Stomach (tissue), 9 donors: ENCODE measurements around the gene SDK2. TPM values are rescaled to one million over a fixed set of nuclear protein-coding genes. Genes with fewer than 3 reads are reported as not detected.

Experiments
- DNase-seq, 2 donors: peaks; one replicate each; pipeline versions ENCODE4 v3.0.0 to v3.0.0-alpha.2; 2013 to 2019
- H3K27ac ChIP-seq, 5 donors: fragments of 200-600 bp in 4 of 5; sonication (generic) in 4 of 5; one replicate each; pipeline ENCODE4 v1.5.1; 2013 to 2019; ENCODE audit warnings: mild to moderate bottlenecking in 1 of 5, moderate library complexity in 1 of 5
- H3K27me3 ChIP-seq, 3 donors: fragments of 200-600 bp; sonication (generic); one replicate each; pipeline ENCODE4 v1.5.1; 2017 to 2019; ENCODE audit warnings: mixed run types in 1 of 3
- H3K36me3 ChIP-seq, 4 donors: fragments of 200-600 bp; sonication (generic); 1 replicate in 3 of 4; 2 replicates in 1 of 4; pipeline ENCODE4 v1.5.1; 2016 to 2019
- H3K4me1 ChIP-seq, 4 donors: fragments of 200-600 bp; sonication (generic); one replicate each; pipeline ENCODE4 v1.5.1; 2016 to 2019
- H3K4me3 ChIP-seq, 4 donors: fragments of 200-600 bp; sonication (generic) in 3 of 4; one replicate each; pipeline ENCODE4 v1.5.1; 2016 to 2019; ENCODE audit warnings: mild to moderate bottlenecking in 1 of 4
- H3K9me3 ChIP-seq, 4 donors: fragments of 200-600 bp; sonication (generic); one replicate each; pipeline ENCODE4 v1.5.1; 2016 to 2019
- EP300 ChIP-seq: sonication (generic); formaldehyde crosslinking; IDR thresholded peaks from one replicate; pipeline ENCODE4 v1.6.1; 2017; ENCODE audit warnings: antibody characterized with exemption
- POLR2A ChIP-seq, 4 donors: fragments of 450-650 bp; IDR thresholded peaks; one replicate each; pipeline ENCODE4 v1.6.1; 2016; ENCODE audit warnings: antibody characterized with exemption in 4 of 4, control low read depth in 2 of 4, mild to moderate bottlenecking in 1 of 4, moderate library complexity in 1 of 4
- POLR2AphosphoS5 ChIP-seq, 3 donors: sonication (generic); formaldehyde crosslinking; IDR thresholded peaks; one replicate each; pipeline ENCODE4 v1.6.1; 2016; ENCODE audit warnings: antibody characterized with exemption in 3 of 3
- WGBS, 5 donors: extraction: QIAGEN DNeasy Blood & Tissue Kit in 3 of 5; methylation state at CpG; one replicate each; pipeline versions ENCODE4 v1.1.5 to v1.1.7; 2013 to 2018; 5-methylcytosine and 5-hydroxymethylcytosine counted together
- intact Hi-C: fragments of 100-400 bp; cut with DNase I; formaldehyde crosslinking; loops from one replicate; pipeline ENCODE4 v1.15.1; 2023; ENCODE audit warnings: low total_unique reads
- polyA plus RNA-seq, 3 donors: library from polyadenylated mRNA; stranded (reverse); fragments of 200-250 nt; gene quantifications; one replicate each; pipeline ENCODE4 v1.2.3, GENCODE V29; 2013
- total RNA-seq, 5 donors: library from RNA; depleted of rRNA; stranded (reverse); fragments of >200 nt; gene quantifications; one replicate each; pipeline versions ENCODE4 v1.1.0 to v1.2.3, GENCODE V29; 2014 to 2016
- TF ChIP-seq, protein P1 (sequence below), 7 experiments: fragments of 450-650 bp in 4 of 7; fragments of 200-600 bp in 3 of 7; sonication (generic) in 3 of 7; IDR thresholded peaks; one replicate each; pipeline ENCODE4 v1.5.1; 2016 to 2019; ENCODE audit warnings: antibody characterized with exemption in 7 of 7, control low read depth in 2 of 7, mild to moderate bottlenecking in 1 of 7
- donor health status: healthy with polysubstance abuse.
- donor health status: Bipolar disorder and iron deficiency.
- donor health status: healthy.

The SDK2 gene
- total and polyA plus RNA-seq, 8 donors = under 0.01 to 9.6 (median 0.44) TPM; not detected in 1

DNA sequence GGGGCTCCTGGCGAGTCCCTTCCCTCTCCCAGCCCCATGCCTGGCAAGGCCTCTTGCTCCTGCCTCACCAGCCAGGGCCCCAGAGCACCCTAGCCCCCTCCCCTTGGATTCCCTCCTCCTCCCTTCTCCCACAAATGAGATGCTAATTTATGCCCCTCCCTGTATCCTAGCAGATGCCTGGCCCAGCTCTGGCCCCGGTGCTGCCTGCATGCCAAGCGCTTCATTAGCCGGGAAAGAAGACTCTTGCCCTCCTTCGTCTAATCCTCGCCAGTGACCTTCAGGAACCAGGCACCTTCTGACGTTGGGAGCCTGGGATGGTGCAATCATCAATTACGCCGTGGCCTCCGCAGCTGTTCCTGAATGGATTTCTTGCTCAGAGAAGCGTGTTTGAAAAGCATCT is 127.8 kb downstream of the SDK2 start:
- Histone ChIP-seq H3K36me3 (no peaks in the 10 kb centered on the region), H3K4me1 (no peaks in the 10 kb centered on the region), H3K4me3 (no peak overlapping the region), H3K27me3 (no peaks in the 10 kb centered on the region), H3K9me3 (no peaks in the 10 kb centered on the region), H3K27ac (no peak overlapping the region)
- WGBS, 5 donors = 79 to 89% (median 86%) methylated on average over 11 of the region's 11 CpGs
- peak in 1 of 2 donors; percentile 27 for DNase-seq
- intact Hi-C loops = no loop called here
- TF ChIP-seq POLR2AphosphoS5 (IDR thresholded peaks at IDR 0.05) = no peak
- TF ChIP-seq, protein P1, sequence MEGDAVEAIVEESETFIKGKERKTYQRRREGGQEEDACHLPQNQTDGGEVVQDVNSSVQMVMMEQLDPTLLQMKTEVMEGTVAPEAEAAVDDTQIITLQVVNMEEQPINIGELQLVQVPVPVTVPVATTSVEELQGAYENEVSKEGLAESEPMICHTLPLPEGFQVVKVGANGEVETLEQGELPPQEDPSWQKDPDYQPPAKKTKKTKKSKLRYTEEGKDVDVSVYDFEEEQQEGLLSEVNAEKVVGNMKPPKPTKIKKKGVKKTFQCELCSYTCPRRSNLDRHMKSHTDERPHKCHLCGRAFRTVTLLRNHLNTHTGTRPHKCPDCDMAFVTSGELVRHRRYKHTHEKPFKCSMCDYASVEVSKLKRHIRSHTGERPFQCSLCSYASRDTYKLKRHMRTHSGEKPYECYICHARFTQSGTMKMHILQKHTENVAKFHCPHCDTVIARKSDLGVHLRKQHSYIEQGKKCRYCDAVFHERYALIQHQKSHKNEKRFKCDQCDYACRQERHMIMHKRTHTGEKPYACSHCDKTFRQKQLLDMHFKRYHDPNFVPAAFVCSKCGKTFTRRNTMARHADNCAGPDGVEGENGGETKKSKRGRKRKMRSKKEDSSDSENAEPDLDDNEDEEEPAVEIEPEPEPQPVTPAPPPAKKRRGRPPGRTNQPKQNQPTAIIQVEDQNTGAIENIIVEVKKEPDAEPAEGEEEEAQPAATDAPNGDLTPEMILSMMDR (IDR thresholded peaks at IDR 0.05) = no peak
- TF ChIP-seq POLR2A (IDR thresholded peaks at IDR 0.05) = no peak
- TF ChIP-seq EP300 = no peak

DNA sequence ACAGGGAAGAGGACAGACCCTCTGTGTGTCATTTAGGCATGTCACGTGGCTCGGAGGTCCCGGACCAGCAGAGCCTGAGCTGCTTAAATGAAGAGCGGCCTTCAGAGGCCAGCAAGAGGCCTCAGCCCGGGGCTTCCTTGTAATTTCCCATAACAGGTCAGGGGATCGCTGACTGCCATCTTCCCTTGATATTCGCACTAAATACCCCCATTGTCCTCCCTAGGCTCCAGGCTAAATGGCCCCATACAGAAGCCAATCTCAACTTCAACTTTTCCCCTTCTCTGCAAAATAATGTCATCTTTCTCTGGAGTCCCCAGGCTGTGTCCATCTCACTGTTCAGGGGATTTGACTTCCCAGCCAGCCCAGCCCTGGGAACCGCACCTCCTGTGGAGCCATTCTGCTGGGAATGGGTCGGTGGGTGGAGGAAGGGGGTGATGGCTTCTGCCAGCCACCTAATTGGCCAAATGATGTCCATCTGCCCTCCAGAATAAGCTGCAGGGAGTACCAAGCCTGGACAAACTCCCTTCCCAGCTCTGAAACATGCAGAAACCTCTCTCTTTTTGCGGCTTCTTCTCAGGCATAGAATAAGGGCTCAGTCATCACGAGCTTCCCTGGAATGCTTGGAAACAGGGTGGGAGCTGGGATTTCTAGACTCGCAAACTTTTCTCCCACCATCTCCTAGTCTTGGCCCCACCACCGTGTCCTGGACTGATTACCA is 129.9 kb downstream of the SDK2 start:
- H3K9me3 ChIP-seq = no peaks in the 10 kb centered on the region
- TF ChIP-seq POLR2AphosphoS5 (IDR thresholded peaks at IDR 0.05) (no peak), EP300 (no peak), POLR2A (IDR thresholded peaks at IDR 0.05) (no peak)
- TF ChIP-seq, protein P1 (IDR thresholded peaks at IDR 0.05) = no peak
- no peak overlapping the region for H3K4me3 ChIP-seq
- H3K27ac ChIP-seq = no peak overlapping the region
- 83 to 88% (median 86%) methylated on average over 13 of the region's 13 CpGs for WGBS, 5 donors
- H3K36me3 ChIP-seq = no peaks in the 10 kb centered on the region
- H3K27me3 ChIP-seq = peaks cover 0 to 7% (median 0%) of the 10 kb centered on the region in 3 donors
- DNase-seq = no peak
- no peaks in the 10 kb centered on the region for H3K4me1 ChIP-seq
- intact Hi-C loops = no loop called here

DNA sequence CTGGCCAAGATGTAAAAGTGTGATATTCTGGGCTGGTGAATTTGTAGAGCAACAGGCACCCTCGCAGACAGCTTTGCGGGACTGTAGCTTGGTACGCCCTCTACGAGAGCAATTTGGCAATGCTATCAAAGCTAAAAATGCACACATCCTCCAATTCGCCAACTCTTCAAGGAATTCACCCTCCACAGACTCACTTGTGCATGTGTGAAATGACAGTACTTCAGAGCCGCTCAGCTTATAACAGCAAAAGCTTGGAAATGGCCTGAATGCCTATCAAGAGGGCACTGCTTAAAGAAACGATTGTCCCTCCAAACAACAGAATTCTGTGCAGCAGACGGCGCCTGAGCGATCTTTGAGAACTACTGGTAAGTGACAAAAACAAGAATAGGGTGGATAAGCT is 130.8 kb downstream of the SDK2 start:
- TF ChIP-seq POLR2A (IDR thresholded peaks at IDR 0.05) (no peak), EP300 (no peak), POLR2AphosphoS5 (IDR thresholded peaks at IDR 0.05) (no peak)
- TF ChIP-seq, protein P1 (IDR thresholded peaks at IDR 0.05) = no peak
- 69 to 84% (median 84%) methylated on average over 10 of the region's 10 CpGs for WGBS, 5 donors
- Histone ChIP-seq H3K4me3 (no peak overlapping the region), H3K36me3 (no peaks in the 10 kb centered on the region), H3K9me3 (no peaks in the 10 kb centered on the region), H3K27ac (no peak overlapping the region), H3K4me1 (no peaks in the 10 kb centered on the region), H3K27me3 (peaks cover 0 to 9% (median 0%) of the 10 kb centered on the region in 3 donors)
- intact Hi-C loops = no loop called here
- DNase-seq = no peak

DNA sequence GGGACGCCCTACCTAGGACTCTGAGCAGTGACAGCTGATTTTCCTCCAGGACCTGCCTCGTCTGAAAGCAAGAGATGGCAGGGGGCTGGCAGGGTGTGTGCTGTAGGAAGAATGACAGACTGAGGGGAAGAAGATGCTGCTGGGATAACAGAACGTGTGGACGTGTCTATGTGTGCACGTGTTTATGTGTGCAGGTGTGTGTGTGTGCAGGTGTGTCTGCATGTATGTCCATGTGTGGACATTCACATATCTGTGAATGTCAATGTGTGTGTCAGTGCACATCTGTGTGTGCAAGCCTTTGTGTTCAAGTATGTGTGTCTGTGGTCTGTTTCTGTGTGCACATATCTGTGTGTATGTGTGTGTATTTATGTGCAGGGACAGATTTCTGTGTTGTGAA is 132.5 kb downstream of the SDK2 start:
- Histone ChIP-seq H3K9me3 (no peaks in the 10 kb centered on the region), H3K4me3 (no peak overlapping the region), H3K36me3 (no peaks in the 10 kb centered on the region), H3K4me1 (no peaks in the 10 kb centered on the region), H3K27ac (no peak overlapping the region), H3K27me3 (peaks cover 0 to 26% (median 0%) of the 10 kb centered on the region in 3 donors)
- 68 to 79% (median 71%) methylated on average over 4 to 5 of the region's 5 CpGs for WGBS, 5 donors
- intact Hi-C loops = no loop called here
- no peak for DNase-seq
- no peak for TF ChIP-seq EP300
- no peak for TF ChIP-seq POLR2AphosphoS5 (IDR thresholded peaks at IDR 0.05)
- TF ChIP-seq POLR2A (IDR thresholded peaks at IDR 0.05) = no peak
- TF ChIP-seq, protein P1 (IDR thresholded peaks at IDR 0.05) = no peak
